Liver (tissue), 3 donors: ENCODE results near the gene JMJD4.

ENCODE experiments used
- ATF3 ChIP-seq: IDR thresholded peaks from 2 replicates; pipeline ENCODE4 v1.6.1; 2016; ENCODE audit warnings: antibody characterized with exemption
- CTCF ChIP-seq: fragments of 150-350 bp; IDR thresholded peaks from 2 replicates; pipeline ENCODE4 v1.5.1; 2017; ENCODE audit warnings: improper control_type of control experiment, low read depth, low read length; ENCODE audit not compliant: missing input control
- RXRA ChIP-seq, 2 donors: IDR thresholded peaks; 2 replicates each; pipeline ENCODE4 v1.6.1; 2017 to 2018; ENCODE audit warnings: antibody characterized with exemption in 2 of 2, mild to moderate bottlenecking in 1 of 2
- TAF1 ChIP-seq: conservative IDR thresholded peaks from 2 replicates; pipeline ENCODE4 v1.6.1; 2016; ENCODE audit warnings: antibody characterized with exemption, mild to moderate bottlenecking
- YY1 ChIP-seq: IDR thresholded peaks from 2 replicates; pipeline ENCODE4 v1.6.1; 2016; ENCODE audit warnings: antibody characterized with exemption, mild to moderate bottlenecking
- ZBTB33 ChIP-seq: IDR thresholded peaks from 2 replicates; pipeline ENCODE4 v1.6.1; 2016; ENCODE audit warnings: antibody characterized with exemption
- donor health status: healthy.
- donor health status: healthy.

GRCh38 chr1:227779021-227779441 is 43.9 kb upstream of the JMJD4 start:
- TF ChIP-seq ZBTB33, result no peak
- TF ChIP-seq CTCF, result no peak
- TF ChIP-seq TAF1, result no peak
- TF ChIP-seq YY1, result no peak
- TF ChIP-seq ATF3, result no peak
- TF ChIP-seq RXRA (IDR thresholded peaks at IDR 0.05), result no peak
